HepG2 (cell line): ENCODE measurements around the gene TBC1D1. TPM values are rescaled to one million over a fixed set of nuclear protein-coding genes. Genes with fewer than 3 reads are reported as not detected.

ENCODE experiments used
- DMAP1 ChIP-seq: IDR thresholded peaks from 2 replicates; pipeline ENCODE4 v1.6.1; 2016
- POGK ChIP-seq: sonication (generic); formaldehyde crosslinking; conservative IDR thresholded peaks from 2 replicates; pipeline ENCODE4 v1.8.0; 2022; ENCODE audit warnings: mild to moderate bottlenecking, moderate library complexity, missing genetic modification reagents
- RFXANK ChIP-seq: IDR thresholded peaks from 2 replicates; pipeline ENCODE4 v1.6.1; 2016
- SRSF4 ChIP-seq: fragments of 200-400 bp; formaldehyde crosslinking; IDR thresholded peaks from one replicate; pipeline ENCODE4 v1.6.1; 2018; ENCODE audit warnings: mild to moderate bottlenecking, low read depth, low read length, moderate library complexity; ENCODE audit not compliant: poor library complexity, severe bottlenecking
- SUZ12 ChIP-seq: fragments of 150-350 bp; IDR thresholded peaks from 2 replicates; pipeline ENCODE4 v1.6.1; 2014; ENCODE audit warnings: low read depth, low read length
- TEAD2 ChIP-seq: sonication (generic); formaldehyde crosslinking; IDR thresholded peaks from 2 replicates; pipeline ENCODE4 v1.9.0; 2021; ENCODE audit warnings: missing genetic modification reagents
- ZNF232 ChIP-seq: sonication (generic); formaldehyde crosslinking; IDR thresholded peaks from 2 replicates; pipeline ENCODE4 v1.4.0; 2020; ENCODE audit warnings: missing genetic modification reagents, borderline replicate concordance
- ZNF34 ChIP-seq: sonication (generic); formaldehyde crosslinking; IDR thresholded peaks from 2 replicates; pipeline ENCODE4 v1.4.0; 2020; ENCODE audit warnings: mild to moderate bottlenecking, missing genetic modification reagents, borderline replicate concordance
- ZNF510 ChIP-seq: sonication (generic); formaldehyde crosslinking; IDR thresholded peaks from 2 replicates; pipeline ENCODE4 v1.4.0; 2020; ENCODE audit warnings: low read depth, mild to moderate bottlenecking, missing genetic modification reagents
- ZNF710 ChIP-seq: sonication (generic); formaldehyde crosslinking; IDR thresholded peaks from 2 replicates; pipeline ENCODE4 v1.5.0; 2020; ENCODE audit warnings: mild to moderate bottlenecking, missing genetic modification reagents, borderline replicate concordance
- ZNF773 ChIP-seq: sonication (generic); formaldehyde crosslinking; IDR thresholded peaks from 2 replicates; pipeline ENCODE4 v1.4.0; 2020; ENCODE audit warnings: missing genetic modification reagents, borderline replicate concordance
- polyA plus RNA-seq, 8 experiments: library from polyadenylated mRNA; depleted of rRNA in 3 of 8; stranded (reverse) in 7 of 8; unstranded in 1 of 8; fragments of >200 nt; fragmentation: Illumina TruSeq in 4 of 8; extraction: Trizol in 4 of 8; gene quantifications; 2 replicates each; pipeline versions ENCODE4 v1.2.1 to v1.2.3, GENCODE V29; 2011 to 2016; ENCODE audit warnings: low read depth in 4 of 8, missing spikeins in 1 of 8, mixed read lengths in 1 of 8; ENCODE audit not compliant: insufficient read depth in 1 of 8
- total RNA-seq, 5 experiments: library from RNA; depleted of rRNA; stranded (reverse); fragments of >200 nt; fragmentation: Illumina TruSeq; extraction: Trizol; gene quantifications; 2 replicates each; pipeline ENCODE4 v1.2.3, GENCODE V29; 2016; ENCODE audit warnings: low read depth in 1 of 5
- TF ChIP-seq, protein P1 (sequence below): sonication (generic); formaldehyde crosslinking; IDR thresholded peaks from 2 replicates; pipeline ENCODE4 v1.4.0; 2020; ENCODE audit warnings: missing genetic modification reagents
- TF ChIP-seq, protein P2 (sequence below): sonication (generic); formaldehyde crosslinking; IDR thresholded peaks from 2 replicates; pipeline ENCODE4 v1.8.1; 2023; ENCODE audit warnings: mild to moderate bottlenecking, inconsistent platforms, moderate library complexity, missing genetic modification reagents, borderline replicate concordance
- TF ChIP-seq, protein P3 (sequence below): sonication (generic); formaldehyde crosslinking; IDR thresholded peaks from 2 replicates; pipeline ENCODE4 v1.5.0; 2020; ENCODE audit warnings: missing genetic modification reagents
- TF ChIP-seq, protein P4 (sequence below): sonication (generic); formaldehyde crosslinking; IDR thresholded peaks from 2 replicates; pipeline ENCODE4 v1.4.0; 2020; ENCODE audit warnings: missing genetic modification reagents
- TF ChIP-seq, protein P5 (sequence below): sonication (generic); formaldehyde crosslinking; IDR thresholded peaks from 2 replicates; pipeline ENCODE4 v1.8.0; 2022; ENCODE audit warnings: mild to moderate bottlenecking, missing genetic modification reagents; ENCODE audit not compliant: insufficient replicate concordance

Gene TBC1D1
- total and polyA plus RNA-seq, 2 of the 13 experiments (the other 11 are each of a cell fraction or from before 2014, with no cell fraction given) = 37.3 to 62.8 TPM

- TF ChIP-seq, protein P1, sequence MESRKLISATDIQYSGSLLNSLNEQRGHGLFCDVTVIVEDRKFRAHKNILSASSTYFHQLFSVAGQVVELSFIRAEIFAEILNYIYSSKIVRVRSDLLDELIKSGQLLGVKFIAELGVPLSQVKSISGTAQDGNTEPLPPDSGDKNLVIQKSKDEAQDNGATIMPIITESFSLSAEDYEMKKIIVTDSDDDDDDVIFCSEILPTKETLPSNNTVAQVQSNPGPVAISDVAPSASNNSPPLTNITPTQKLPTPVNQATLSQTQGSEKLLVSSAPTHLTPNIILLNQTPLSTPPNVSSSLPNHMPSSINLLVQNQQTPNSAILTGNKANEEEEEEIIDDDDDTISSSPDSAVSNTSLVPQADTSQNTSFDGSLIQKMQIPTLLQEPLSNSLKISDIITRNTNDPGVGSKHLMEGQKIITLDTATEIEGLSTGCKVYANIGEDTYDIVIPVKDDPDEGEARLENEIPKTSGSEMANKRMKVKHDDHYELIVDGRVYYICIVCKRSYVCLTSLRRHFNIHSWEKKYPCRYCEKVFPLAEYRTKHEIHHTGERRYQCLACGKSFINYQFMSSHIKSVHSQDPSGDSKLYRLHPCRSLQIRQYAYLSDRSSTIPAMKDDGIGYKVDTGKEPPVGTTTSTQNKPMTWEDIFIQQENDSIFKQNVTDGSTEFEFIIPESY (CRISPR knock-in tag) = peak; percentile 45; the same call in 1 of the 2 replicates
- TF ChIP-seq SUZ12 = no peak
- TF ChIP-seq, protein P2, sequence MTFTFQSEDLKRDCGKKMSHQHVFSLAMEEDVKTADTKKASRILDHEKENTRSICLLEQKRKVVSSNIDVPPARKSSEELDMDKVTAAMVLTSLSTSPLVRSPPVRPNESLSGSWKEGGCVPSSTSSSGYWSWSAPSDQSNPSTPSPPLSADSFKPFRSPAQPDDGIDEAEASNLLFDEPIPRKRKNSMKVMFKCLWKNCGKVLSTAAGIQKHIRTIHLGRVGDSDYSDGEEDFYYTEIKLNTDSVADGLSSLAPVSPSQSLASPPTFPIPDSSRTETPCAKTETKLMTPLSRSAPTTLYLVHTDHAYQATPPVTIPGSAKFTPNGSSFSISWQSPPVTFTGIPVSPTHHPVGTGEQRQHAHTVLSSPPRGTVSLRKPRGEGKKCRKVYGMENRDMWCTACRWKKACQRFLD (CRISPR knock-in tag) = no peak
- TF ChIP-seq ZNF510 (CRISPR knock-in tag) = no peak
- 0 out of 2 replicates have a peak, but pooled peaks have one; percentile 38 for TF ChIP-seq ZNF34 (CRISPR knock-in tag)
- peak; percentile 27; the same call in 1 of the 2 replicates for TF ChIP-seq ZNF232 (CRISPR knock-in tag)
- peak; percentile 67 for TF ChIP-seq DMAP1
- TF ChIP-seq TEAD2 (CRISPR knock-in tag) = no peak
- TF ChIP-seq, protein P3, sequence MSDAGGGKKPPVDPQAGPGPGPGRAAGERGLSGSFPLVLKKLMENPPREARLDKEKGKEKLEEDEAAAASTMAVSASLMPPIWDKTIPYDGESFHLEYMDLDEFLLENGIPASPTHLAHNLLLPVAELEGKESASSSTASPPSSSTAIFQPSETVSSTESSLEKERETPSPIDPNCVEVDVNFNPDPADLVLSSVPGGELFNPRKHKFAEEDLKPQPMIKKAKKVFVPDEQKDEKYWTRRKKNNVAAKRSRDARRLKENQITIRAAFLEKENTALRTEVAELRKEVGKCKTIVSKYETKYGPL (CRISPR knock-in tag) = no peak
- TF ChIP-seq, protein P4, sequence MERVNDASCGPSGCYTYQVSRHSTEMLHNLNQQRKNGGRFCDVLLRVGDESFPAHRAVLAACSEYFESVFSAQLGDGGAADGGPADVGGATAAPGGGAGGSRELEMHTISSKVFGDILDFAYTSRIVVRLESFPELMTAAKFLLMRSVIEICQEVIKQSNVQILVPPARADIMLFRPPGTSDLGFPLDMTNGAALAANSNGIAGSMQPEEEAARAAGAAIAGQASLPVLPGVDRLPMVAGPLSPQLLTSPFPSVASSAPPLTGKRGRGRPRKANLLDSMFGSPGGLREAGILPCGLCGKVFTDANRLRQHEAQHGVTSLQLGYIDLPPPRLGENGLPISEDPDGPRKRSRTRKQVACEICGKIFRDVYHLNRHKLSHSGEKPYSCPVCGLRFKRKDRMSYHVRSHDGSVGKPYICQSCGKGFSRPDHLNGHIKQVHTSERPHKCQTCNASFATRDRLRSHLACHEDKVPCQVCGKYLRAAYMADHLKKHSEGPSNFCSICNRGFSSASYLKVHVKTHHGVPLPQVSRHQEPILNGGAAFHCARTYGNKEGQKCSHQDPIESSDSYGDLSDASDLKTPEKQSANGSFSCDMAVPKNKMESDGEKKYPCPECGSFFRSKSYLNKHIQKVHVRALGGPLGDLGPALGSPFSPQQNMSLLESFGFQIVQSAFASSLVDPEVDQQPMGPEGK (CRISPR knock-in tag) = peak; percentile 65
- TF ChIP-seq POGK (CRISPR knock-in tag) = peak; percentile 76
- TF ChIP-seq, protein P5, sequence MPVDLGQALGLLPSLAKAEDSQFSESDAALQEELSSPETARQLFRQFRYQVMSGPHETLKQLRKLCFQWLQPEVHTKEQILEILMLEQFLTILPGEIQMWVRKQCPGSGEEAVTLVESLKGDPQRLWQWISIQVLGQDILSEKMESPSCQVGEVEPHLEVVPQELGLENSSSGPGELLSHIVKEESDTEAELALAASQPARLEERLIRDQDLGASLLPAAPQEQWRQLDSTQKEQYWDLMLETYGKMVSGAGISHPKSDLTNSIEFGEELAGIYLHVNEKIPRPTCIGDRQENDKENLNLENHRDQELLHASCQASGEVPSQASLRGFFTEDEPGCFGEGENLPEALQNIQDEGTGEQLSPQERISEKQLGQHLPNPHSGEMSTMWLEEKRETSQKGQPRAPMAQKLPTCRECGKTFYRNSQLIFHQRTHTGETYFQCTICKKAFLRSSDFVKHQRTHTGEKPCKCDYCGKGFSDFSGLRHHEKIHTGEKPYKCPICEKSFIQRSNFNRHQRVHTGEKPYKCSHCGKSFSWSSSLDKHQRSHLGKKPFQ (CRISPR knock-in tag) = no peak
- no peak for TF ChIP-seq SRSF4
- TF ChIP-seq RFXANK = peak; percentile 30; the same call in 1 of the 2 replicates
- TF ChIP-seq ZNF710 (CRISPR knock-in tag) = peak; percentile 95
- no peak for TF ChIP-seq ZNF773 (CRISPR knock-in tag)
These were observed 242.2 kb downstream of the TBC1D1 start (continued) for GRCh38 chr4:38132843-38133662.
